Colonic mucosa (tissue), 4 donors: ENCODE results near the gene HCN3. TPM values are rescaled to one million over a fixed set of nuclear protein-coding genes. Genes with fewer than 3 reads are reported as not detected.

Source experiments
- DNase-seq: peaks from one replicate; pipeline ENCODE4 v3.0.0-alpha.2; 2020
- H3K27ac ChIP-seq: fragments of 200-600 bp; one replicate; pipeline ENCODE4 v1.8.0; 2021
- H3K27me3 ChIP-seq: fragments of 200-600 bp; one replicate; pipeline ENCODE4 v1.8.0; 2021
- H3K36me3 ChIP-seq: fragments of 200-600 bp; one replicate; pipeline ENCODE4 v1.8.0; 2021
- H3K4me1 ChIP-seq: fragments of 200-600 bp; one replicate; pipeline ENCODE4 v1.8.0; 2021; ENCODE audit warnings: mild to moderate bottlenecking
- H3K4me3 ChIP-seq: fragments of 200-600 bp; one replicate; pipeline ENCODE4 v1.8.0; 2021
- H3K9ac ChIP-seq, 2 donors: one replicate each; pipeline ENCODE4 v1.7.0; 2013; ENCODE audit warnings: control low read depth in 2 of 2, low read depth in 2 of 2, low read length in 2 of 2
- H3K9me3 ChIP-seq: fragments of 200-600 bp; one replicate; pipeline ENCODE4 v1.8.0; 2021
- intact Hi-C: fragments of 100-400 bp; cut with DNase I; formaldehyde crosslinking; loops from one replicate; pipeline ENCODE4 v1.14.1; 2022
- total RNA-seq, 2 donors: library from RNA; stranded (reverse); fragmentation: NEBNext Ultra II Directional in 1 of 2; extraction: Animal tissue kit (Norgen Biotek cat#: 25700) in 1 of 2; gene quantifications; one replicate each; pipeline ENCODE4 v1.2.1, GENCODE V29; 2021
- TF ChIP-seq, protein P1 (sequence below): fragments of 200-600 bp; IDR thresholded peaks from one replicate; pipeline ENCODE4 v1.8.0; 2022; ENCODE audit warnings: antibody characterized with exemption, mild to moderate bottlenecking
- donor health status: healthy.
- donor health status: DM: no; HTN: no; CAD: no.
- donor health status: DM: no; HTN: no; CAD: no.

The HCN3 gene
- total RNA-seq, 2 donors from 2014 or later: 12.4 to 12.8 TPM

DNA sequence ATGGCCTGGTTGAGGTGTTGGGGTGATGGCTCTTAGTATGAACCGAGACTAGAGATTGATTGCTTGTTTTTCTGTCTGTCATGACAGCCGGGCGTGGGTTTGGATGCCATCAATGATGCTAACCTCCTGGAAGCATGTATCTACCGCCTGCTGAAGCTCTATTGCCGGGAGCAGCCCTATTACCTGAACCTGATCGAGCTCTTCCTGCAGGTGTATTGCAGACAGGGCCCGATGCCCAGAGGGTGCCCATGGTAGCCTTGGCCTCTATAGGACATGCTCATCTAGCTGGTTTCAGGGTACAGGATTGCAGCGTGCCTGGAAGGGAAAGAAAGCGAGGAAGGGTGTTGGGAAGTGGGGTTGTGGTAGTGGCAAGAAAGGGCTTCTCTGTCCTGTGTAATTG is 40.8 kb downstream of the HCN3 start:
- Histone ChIP-seq H3K4me1 (peaks cover 13% of the 10 kb centered on the region), H3K36me3 (no peaks in the 10 kb centered on the region), H3K9me3 (no peaks in the 10 kb centered on the region), H3K4me3 (no peak overlapping the region), H3K9ac (no peak overlapping the region), H3K27ac (no peak overlapping the region), H3K27me3 (no peaks in the 10 kb centered on the region)
- TF ChIP-seq, protein P1, sequence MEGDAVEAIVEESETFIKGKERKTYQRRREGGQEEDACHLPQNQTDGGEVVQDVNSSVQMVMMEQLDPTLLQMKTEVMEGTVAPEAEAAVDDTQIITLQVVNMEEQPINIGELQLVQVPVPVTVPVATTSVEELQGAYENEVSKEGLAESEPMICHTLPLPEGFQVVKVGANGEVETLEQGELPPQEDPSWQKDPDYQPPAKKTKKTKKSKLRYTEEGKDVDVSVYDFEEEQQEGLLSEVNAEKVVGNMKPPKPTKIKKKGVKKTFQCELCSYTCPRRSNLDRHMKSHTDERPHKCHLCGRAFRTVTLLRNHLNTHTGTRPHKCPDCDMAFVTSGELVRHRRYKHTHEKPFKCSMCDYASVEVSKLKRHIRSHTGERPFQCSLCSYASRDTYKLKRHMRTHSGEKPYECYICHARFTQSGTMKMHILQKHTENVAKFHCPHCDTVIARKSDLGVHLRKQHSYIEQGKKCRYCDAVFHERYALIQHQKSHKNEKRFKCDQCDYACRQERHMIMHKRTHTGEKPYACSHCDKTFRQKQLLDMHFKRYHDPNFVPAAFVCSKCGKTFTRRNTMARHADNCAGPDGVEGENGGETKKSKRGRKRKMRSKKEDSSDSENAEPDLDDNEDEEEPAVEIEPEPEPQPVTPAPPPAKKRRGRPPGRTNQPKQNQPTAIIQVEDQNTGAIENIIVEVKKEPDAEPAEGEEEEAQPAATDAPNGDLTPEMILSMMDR: no peak
- no peak for DNase-seq
- intact Hi-C loops: no loop called here

DNA sequence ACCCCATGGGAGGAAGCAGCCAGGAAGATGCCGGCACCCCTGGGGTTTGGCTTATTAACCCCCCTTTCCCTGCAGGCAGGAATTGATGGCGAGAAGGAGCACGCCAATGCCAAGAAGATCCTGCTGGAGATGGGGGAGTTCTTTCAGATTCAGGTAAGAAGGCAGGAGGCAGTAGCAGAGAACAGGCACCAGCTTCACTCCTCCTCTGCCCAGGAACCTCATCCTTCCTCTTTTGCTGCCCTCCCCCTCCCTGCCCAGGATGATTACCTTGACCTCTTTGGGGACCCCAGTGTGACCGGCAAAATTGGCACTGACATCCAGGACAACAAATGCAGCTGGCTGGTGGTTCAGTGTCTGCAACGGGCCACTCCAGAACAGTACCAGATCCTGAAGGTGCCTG is 42.3 kb downstream of the HCN3 start:
- intact Hi-C loops: no loop called here
- Histone ChIP-seq H3K27me3 (no peaks in the 10 kb centered on the region), H3K27ac (no peak overlapping the region), H3K9me3 (no peaks in the 10 kb centered on the region), H3K9ac (peak overlapping the region; percentile 19 to 27), H3K4me3 (no peak overlapping the region), H3K36me3 (no peaks in the 10 kb centered on the region), H3K4me1 (peaks cover 13% of the 10 kb centered on the region)
- no peak for DNase-seq
- TF ChIP-seq, protein P1: no peak

DNA sequence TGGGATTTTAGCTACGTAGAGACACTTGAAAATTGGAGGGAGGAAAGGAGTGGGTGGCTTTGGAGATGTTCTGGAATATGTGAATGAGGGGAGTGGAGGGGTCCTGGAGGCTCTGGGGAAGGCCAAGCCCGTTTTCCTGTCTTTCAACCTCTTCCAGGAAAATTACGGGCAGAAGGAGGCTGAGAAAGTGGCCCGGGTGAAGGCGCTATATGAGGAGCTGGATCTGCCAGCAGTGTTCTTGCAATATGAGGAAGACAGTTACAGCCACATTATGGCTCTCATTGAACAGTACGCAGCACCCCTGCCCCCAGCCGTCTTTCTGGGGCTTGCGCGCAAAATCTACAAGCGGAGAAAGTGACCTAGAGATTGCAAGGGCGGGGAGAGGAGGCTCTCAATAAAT is 43.0 kb downstream of the HCN3 start:
- H3K36me3 ChIP-seq: no peaks in the 10 kb centered on the region
- peak overlapping the region in 1 of 2 donors; percentile 52 for H3K9ac ChIP-seq
- peaks cover 14% of the 10 kb centered on the region for H3K4me1 ChIP-seq
- no peak for DNase-seq
- intact Hi-C loops: loop anchor here (5.0 kb wide), 2 partner anchors 43 to 68 kb away; partner anchors contain the start of gene HCN3
- H3K4me3 ChIP-seq: peak overlapping the region; percentile 25
- TF ChIP-seq, protein P1: no peak
- H3K9me3 ChIP-seq: no peaks in the 10 kb centered on the region
- no peaks in the 10 kb centered on the region for H3K27me3 ChIP-seq
- peak overlapping the region; percentile 96 for H3K27ac ChIP-seq

GRCh38 chr1:155320661-155321617 is 43.7 kb downstream of the HCN3 start, which contains the start of gene RUSC1:
Gene RUSC1 (plus strand): TSS chr1:155320894. CDS start chr1:155321774, 880 bp downstream.
- Histone ChIP-seq H3K27ac (peak within 1 kb of the TSS; percentile 96), H3K4me3 (peak within 1 kb of the TSS; percentile 83), H3K27me3 (no peaks in the 10 kb centered on the region), H3K36me3 (no peaks in the 10 kb centered on the region), H3K4me1 (peaks cover 20% of the 10 kb centered on the region), H3K9ac (peak within 1 kb of the TSS; percentile 66 to 71), H3K9me3 (no peaks in the 10 kb centered on the region)
- peak; percentile 92 for DNase-seq
- TF ChIP-seq, protein P1: no peak
- intact Hi-C loops: loop anchor here (5.0 kb wide), 2 partner anchors 44 to 69 kb away; partner anchors contain the start of gene HCN3

GRCh38 chr1:155321639-155322503 is 44.6 kb downstream of the HCN3 start:
- intact Hi-C loops: loop anchor here (5.0 kb wide), 2 partner anchors 45 to 70 kb away; partner anchors contain the start of gene HCN3
- Histone ChIP-seq H3K4me1 (peaks cover 20% of the 10 kb centered on the region), H3K9me3 (no peaks in the 10 kb centered on the region), H3K36me3 (no peaks in the 10 kb centered on the region), H3K9ac (peak overlapping the region; percentile 57 to 71), H3K27ac (peak overlapping the region; percentile 96), H3K27me3 (no peaks in the 10 kb centered on the region), H3K4me3 (peak overlapping the region; percentile 83)
- DNase-seq: peak; percentile 41
- TF ChIP-seq, protein P1: no peak
